GM18507 (cell line): ENCODE data around the gene MYBPC3.

Source experiments
- DNase-seq: peaks from one replicate; pipeline ENCODE4 v3.0.0; 2011; ENCODE audit warnings: low read depth; ENCODE audit not compliant: insufficient read length; ENCODE audit errors: extremely low spot score
- FAIRE-seq: peaks from 2 replicates; lab custom pipeline; 2011; peaks lifted over from hg19 to GRCh38; lab: Jason Lieb, UNC

Gene MYBPC3

DNA sequence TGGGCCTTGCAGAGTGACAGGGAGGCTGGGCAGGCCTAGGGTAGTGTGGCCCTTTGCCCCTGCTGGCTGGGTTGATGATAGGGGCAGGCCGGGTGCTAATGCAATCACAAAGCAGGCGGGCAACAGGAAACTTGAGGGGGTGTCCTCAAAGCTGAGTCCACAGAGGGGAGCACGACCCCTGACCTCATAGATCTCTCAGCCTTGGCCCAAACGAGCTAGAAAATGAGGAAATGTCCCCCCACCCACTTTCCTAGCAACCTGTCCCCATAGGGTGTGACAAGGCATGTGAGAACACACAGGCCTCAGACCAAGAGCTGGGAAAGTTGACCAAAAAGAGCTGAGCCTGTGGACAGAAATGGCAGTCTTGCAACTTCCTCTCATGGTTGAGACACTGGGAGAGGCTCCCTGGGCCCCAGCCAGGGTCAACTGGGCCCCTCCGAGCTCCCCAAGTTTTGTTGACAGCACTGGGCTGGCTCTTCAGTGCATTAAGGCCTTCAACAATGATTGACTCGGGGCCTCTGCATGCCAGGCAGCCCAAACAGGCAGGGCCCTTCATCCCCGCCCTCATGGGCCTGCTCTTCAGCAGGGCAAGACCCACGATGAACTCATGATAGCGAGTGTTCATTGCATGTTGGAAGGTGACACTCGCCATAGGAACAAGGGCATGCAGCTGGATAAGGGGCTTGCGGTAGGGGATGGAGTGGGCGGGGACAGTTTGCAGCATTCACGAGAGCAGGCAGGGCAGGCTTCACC is 35.6 kb upstream of the MYBPC3 start:
- FAIRE-seq (no peak), DNase-seq (no peak)

DNA sequence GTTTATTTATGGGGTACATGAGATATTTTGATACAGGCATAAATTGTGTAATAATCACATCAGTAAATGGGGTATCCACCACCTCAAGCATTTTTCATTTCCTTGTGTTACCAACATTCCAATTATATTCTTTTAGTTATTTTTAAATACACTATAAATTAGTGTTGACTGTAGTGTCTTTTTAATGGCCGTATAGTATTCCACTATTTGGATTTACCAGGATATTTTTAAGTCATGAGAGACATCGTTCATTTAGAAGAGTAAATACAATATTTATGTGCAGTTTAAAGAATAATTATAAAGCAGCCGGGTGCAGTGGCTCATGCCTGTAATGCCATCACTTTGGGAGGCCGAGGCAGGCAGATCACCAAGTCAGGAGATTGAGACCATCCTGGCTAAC is 32.0 kb upstream of the MYBPC3 start:
- no peak for FAIRE-seq
- no peak for DNase-seq

DNA sequence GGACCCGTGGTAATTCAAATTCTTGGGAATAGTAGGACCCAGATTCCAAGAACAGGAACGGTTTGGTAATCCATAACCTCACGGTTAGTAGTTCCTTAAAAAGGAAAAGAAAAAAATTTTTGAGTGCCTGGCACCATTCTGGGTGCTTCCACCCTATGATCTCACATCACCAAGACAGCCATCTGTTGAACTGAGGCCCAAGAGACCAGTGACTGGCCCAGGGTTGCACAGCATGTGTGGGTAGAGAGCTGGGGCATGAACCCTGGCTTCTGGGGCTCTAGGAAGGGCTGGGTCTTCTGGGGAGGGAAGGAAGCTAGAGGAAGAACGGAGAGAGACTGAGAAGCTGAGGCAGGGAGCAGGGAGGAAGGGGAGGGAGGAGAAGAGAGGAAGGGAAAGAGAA is 30.6 kb upstream of the MYBPC3 start:
- no peak for FAIRE-seq
- DNase-seq, result no peak

DNA sequence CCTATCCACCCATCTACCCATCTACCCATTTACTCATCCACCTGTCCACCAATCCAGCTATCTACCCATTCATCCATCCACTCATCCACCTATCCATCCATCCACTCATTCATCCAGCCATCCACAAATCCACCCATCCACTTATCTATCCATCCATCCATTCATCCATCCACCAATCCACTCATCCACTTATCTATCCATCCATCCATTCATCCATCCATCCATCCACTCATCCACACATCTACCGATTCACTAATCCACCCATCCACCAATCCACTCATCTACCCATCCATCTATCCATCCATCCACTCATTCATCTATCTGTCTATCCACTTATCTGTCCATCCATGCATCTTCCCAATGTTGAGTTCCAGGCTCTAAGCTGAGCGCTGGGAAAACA is 27.6 kb upstream of the MYBPC3 start:
- no peak for FAIRE-seq
- no peak for DNase-seq

DNA sequence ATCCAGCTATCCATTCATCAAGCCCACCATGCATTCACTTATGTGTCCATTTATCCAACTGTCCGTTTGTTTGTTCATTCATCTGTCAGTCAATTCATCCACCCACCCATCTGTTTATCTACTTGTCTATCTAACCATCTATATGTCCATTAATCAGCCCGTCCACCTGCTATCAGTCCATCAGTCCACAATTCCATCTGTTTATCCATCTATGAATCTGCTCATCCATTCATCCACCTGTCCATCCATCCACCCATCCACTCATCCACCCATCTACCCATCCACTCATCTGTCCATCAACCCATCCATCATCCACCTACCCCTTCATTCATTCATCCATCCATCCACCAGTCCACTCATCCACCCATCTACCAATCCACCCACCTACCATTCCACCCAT is 26.8 kb upstream of the MYBPC3 start:
- no peak for DNase-seq
- FAIRE-seq, result no peak

DNA sequence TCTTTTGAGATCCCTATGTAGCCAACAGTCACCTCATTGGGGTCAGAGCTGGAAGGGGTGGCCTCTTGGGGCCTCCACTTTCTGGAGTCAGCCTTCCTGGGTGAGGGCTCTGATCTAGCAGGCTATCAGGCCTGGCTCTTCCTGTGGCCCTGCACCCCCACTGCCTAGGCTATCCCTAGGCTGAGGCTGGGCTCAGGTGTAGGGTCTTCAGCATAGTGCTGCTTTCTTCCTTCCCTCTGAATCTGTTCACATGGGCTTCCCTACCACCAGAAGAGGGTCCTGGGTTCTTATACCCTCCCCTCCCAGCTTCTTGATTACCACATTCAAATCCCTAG is 26.3 kb upstream of the MYBPC3 start:
- FAIRE-seq, result no peak
- DNase-seq, result no peak

DNA sequence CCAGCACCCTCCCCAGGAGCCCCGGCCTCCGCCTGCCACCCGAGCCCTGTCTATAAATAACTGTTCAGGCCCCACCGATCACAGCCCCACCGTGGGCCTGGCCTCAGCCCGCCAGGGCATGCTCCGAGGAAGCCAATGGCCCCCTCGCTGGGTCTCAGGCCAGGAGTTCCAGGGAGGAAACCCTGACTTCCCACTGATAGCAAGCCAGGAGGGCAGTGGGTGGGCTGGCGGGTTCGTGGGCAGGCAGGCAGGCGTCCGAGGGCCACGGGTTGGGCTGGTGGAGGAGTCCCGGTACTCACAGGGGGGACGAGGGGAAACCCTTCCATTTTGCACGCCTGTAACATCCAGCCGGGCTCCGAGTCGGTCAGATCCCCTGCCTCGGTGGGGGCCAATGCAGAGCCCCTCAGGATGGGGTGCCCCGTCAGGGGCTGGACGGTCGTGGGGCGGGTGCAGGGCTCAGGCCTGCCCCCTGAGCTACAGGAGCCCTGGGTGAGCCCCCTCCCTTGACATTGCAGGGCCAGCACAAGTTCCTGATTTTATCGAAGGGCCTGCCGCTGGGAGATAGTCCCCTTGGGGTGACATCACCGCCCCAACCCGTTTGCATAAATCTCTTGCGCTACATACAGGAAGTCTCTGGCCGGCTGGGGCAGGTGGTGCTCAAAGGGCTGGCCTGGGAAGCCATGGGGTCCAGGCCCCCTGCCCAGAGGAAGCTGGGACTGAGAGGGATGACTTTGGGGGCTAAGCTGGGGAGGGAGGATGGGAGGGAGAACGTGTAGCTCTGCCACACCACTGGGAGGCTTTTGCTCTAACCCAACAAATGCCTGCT is 25.7 kb upstream of the MYBPC3 start, which contains the start of gene SPI1:
Gene SPI1 (minus strand): TSS at position 538 of the 826 bp plus-strand sequence. CDS start 194 bp downstream, at position 344.
- peak; percentile 89 for FAIRE-seq
- DNase-seq, result peak; percentile 76

DNA sequence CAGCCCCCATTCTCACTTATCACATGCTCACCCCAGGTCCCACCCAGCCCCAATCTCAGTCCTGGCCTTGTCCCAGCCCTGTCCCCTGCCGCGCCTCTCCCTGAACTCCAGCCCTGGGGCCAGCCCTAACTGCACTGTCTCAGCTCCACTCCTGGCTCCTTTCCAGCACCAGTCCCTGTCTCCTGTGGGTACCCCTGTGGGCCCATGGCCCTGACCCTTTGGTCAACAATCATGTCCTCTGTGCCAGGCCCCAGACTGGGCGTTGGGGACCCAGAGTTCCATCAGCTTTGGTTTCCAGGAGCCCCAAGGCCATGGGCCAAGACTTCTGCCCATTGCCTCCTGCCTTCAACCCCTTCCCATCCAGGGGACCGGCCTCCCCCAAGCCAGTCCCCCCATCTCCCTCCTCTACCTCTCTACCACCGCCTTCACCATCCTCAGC is 25.1 kb upstream of the MYBPC3 start:
- FAIRE-seq, result no peak
- no peak for DNase-seq

DNA sequence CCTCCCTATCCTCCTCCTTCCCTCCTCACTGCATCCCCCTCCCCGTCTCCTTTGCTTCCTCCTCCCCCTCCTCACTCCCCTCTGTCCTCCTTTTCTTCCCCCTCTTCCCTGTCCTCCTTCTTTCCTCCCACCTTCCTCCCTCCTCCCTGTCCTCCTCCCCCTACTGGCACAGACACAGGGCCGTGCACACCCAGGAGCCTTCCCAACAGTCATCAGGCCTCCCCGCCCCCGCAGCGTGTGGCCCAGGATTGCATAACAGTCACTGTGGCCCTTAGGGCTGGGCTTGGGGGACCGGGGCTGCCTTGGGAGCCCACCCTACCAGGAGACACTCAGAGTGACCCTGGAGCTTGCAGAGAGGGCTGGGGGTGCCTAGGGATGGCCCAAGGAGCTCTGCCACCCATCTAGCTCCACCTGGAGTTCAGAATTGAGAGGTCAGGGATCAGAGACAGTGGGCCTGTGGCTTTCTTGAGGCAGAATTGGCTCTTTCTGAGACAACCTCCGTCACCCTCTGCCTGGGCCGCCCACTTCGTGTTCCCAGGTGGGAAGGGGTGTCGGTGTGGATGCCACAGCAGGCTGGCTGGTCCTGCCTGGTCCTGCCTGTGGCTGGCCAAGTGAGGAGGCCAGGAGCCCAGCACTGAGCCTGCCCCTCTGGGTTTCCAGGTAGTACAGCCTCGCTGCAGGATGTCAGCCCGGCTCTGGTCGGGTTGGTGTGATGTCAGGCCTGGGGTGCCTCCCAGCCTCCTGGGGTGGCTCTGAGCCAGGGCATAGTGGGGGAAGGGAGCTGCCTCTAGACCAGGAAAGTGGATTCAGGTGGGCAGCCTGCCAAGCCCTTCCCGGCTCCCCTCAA is 24.2 kb upstream of the MYBPC3 start:
- DNase-seq (no peak), FAIRE-seq (peak; percentile 24)

DNA sequence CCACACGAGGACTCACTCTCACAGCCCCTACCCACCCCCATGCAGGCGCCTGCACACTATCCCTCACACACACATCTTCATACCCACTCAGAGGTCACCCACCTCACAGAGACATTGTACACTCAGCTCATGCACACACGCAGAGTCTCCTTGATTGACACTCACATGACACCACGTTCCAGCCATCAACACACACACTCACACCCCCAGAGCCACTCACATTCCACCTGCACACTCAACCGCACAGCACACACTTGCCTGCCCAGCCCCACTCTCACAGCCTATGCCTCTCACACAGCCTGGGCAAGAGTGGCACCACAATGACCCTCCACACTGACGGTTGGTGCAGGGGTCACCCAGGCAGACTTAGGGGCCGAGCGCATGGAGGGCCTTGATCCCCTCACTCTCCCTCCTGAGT is 23.6 kb upstream of the MYBPC3 start:
- no peak for FAIRE-seq
- no peak for DNase-seq

DNA sequence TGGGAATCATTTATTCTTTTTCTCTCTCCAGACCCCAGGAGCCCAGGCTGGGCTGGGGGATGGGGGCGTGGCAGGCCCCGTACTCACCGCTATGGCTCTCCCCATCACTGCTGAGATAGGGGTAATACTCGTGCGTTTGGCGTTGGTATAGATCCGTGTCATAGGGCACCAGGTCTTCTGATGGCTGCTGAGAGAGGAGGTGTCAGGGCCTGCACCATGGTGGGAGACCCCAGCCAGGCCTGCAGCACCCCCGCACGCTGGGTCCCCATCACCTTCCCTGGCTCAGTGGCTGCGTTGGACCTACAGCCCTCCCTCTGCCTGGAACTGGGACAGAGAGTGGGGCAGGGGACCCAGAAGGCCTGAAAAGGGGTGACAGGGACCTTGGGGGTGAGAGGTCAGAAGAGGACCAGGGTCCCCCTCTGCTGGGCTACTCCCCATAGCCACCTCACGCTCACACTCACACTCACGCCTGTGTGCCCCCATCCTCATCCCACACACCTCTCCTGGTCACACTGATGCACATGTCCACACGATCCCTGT is 23.1 kb upstream of the MYBPC3 start:
- FAIRE-seq, result no peak
- DNase-seq, result no peak

DNA sequence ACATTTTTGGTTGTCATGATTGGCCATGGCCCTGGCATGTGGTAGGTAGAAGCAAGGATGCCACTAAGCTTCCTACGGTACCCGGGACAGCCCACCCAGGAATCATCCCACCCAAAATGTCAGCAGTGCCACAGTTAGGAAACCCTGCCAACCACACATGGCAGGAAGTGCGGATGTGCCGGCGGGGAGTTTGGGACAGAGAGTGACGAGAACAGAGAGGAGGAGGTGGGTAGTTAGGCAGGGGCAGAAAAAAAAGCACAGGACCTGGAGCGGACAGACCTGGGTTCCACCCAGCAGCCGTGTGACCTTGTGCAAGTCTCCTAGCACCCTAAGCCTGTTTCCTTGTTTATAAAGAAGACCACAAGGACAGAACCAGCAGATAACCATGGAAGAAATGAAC is 22.5 kb upstream of the MYBPC3 start:
- DNase-seq (no peak), FAIRE-seq (no peak)

DNA sequence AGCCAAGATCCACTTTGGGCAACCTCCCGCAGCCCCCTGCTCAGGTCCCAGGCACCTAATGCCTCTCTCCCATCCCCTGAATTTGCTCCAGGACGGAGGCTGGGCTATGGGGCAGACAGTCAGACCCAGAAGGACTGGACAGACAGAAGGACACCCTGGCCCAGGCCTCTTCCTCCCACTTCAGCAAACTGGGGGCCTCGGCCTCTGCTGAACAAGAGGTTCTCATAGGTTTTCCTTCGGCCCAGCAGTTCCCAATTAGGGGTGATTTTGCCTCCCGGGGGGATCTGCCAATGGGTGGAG is 22.2 kb upstream of the MYBPC3 start:
- FAIRE-seq, result no peak
- DNase-seq, result no peak

DNA sequence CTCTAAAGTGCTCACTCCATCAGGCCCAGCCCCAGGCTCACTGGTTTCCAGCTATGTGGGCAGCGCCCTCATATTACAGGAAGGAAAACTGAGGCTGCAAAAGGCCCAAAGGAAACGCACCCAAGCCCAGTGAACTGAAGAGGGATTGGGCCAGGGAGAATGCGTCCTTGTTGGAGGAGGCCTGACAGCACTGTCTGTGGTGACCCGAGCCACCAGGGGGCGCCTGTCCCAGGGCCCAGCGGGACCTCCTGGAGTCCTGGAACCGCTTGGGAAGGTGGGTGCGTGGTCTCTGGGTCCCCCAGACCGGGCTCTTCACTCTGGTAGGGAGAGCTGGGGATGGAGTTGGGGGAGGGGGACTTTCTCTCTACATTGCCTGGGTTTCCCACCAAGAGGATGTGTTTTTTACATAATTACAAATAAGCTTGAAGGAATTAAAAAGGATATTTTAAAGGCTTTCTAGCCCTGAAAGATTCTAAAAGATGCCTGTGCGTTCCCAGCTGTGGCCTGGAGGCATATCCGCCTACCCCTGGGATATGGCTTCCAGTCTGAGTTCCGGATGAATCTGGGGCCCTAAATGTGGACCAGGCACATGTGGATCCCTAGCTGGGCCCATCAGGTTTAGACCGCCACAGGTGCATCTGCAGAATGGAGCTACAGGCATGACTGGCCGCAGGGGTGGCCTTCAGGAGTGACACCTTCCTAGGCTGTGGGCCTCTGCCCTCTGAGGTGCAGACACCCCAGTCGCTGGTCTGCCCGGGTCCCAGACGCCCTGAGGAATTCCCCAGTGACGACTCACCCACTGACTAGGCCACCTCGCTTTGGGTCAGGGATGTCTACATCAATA is 21.6 kb upstream of the MYBPC3 start:
- DNase-seq (peak; percentile 65), FAIRE-seq (peak; percentile 57)

DNA sequence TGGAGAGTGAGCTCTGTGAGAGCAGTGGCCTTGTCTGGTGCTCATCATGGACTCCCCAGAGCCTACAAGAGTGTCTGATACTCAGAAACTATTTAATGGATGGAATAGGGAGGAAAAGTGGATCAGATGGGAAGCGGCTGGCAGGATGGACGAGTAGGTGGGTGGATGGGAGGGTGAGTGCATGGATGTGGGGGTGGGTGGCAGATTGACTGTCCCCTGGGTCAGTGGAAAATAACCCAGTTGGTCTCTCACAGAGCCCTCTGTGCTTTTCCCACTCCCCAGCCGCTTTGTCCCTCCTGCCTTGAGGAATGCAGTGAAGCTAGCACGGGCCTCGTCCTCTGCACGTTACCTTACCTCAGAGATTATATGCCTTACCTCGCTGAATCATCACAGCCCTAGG is 19.9 kb upstream of the MYBPC3 start:
- FAIRE-seq, result no peak

DNA sequence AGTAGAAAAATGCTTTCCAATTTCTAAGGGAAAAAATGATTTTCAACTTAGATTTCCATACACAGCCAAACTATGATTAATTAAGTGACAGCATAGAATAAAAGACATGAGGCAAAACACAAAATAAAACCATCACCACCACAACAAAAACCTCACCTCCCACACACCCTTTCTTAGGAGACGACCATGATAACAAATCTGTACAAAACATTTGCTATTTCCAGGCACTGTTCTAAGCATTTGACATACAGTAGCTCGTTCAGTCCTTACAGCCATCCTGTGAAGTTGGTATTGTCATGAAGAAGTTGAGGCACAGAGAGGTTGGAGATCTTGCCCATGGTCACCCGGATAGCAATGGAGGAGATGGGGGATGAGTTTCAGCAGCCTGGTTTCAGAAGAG is 17.2 kb upstream of the MYBPC3 start:
- DNase-seq, result no peak
- no peak for FAIRE-seq

More for the DNA sequence above, 19.9 kb upstream of the MYBPC3 start:
- DNase-seq, result no peak

DNA sequence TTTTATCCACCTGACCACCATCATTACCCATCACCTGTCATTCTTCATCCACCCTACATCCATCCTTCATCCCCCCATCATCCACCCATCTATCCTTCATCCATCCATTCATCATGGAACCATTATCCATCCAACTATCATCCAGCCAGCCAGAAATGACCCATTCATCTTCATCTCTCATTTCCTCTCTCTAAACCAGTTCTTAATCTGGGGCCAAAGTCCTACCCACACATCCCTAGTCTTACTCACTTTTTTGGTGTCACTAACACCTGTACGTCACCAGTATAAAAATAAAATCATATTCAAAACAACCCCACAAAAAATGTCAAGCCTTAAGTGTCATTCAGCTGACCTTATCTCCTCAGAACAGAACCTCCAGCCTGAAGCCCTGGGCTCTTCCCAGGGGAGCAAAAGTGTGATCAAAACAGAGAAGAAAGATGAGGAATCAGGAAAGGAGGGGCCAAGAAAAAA is 13.6 kb upstream of the MYBPC3 start:
- DNase-seq (no peak), FAIRE-seq (no peak)

DNA sequence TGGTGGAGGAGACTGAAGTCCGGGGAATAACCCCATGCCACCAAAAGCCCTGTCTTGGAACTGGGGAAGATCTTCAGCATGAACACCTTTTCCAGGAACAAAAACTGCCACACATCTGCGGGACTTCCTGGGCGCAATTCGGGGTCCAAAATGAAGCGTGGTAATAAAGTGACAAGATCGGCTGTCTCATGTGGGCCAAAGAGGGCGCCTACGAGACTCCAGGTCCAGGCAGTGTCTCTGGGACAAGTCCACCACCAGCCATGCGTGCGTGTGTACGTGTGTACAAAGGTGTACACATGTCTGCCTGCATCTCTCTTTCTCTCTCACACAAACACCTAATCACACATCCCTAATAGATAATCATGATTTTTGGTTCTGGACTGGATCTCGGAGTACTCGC is 8.9 kb upstream of the MYBPC3 start:
- FAIRE-seq, result no peak
- no peak for DNase-seq

DNA sequence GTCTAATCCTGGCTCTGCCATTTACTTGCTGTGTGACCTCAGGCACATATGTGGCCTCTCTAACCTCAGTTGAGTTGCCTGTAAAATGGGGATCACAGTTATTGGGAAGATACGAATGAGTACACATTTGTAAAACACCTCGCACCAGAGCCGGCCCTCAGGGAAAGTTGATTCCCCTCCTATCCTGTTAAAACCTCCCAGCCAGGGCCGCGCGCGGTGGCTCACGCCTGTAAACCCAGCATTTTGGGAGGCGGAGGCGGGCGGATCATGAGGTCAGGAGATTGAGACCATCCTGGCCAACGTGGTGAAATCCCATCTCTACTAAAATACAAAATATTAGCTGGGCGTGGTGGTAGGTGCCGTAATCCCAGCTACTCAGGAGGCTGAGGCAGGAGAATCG is 7.8 kb upstream of the MYBPC3 start:
- no peak for FAIRE-seq
- no peak for DNase-seq
